ENCODE measurements around the gene L1CAM. TPM values are rescaled to one million over a fixed set of nuclear protein-coding genes. Genes with fewer than 3 reads are reported as not detected.

L1CAM gene
- total and polyA plus RNA-seq, 2 of the 8 experiments (the other 6 are each of a cell fraction or from before 2014, with no cell fraction given) = 11.0 to 43.0 TPM

DNA sequence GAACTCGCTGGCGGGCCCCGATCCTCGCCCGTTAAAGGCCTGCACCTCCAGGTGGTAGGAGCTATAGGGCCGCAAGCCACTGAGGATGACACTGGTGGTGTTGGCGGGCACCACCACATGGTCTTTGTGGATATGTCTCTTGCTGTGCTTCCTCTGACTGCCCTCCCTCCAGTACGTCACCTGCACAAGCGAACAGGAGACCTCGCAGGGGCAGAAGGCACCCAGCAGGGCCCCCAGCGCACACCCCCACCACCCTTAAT, 20.7 kb downstream of the L1CAM start:
- H3K79me1 ChIP-seq (ENCODE audit: low read depth, low read length) = no peaks in the 10 kb centered on the region
- no peak overlapping the region for H2BK12ac ChIP-seq (ENCODE audit: low read depth, low read length)
- H3K27me3 ChIP-seq (replicated peaks in 1 of 4; ENCODE audit: control insufficient read depth in 3 of 4, extremely low read depth in 1 of 4, insufficient read depth in 3 of 4, low read length in 3 of 4) = no peaks in the 10 kb centered on the region
- no peak overlapping the region for H3K14ac ChIP-seq (ENCODE audit: insufficient read length)
- no peak for DNase-seq (ENCODE audit: low read depth in 1 of 2, low spot score in 2 of 2)
- H3K9ac ChIP-seq (replicated peaks in 1 of 4; ENCODE audit: extremely low read depth in 1 of 4, low read depth in 3 of 4, low read length in 3 of 4) = no peak overlapping the region
- H3K56ac ChIP-seq (replicated peaks; ENCODE audit: insufficient read length, low read depth, low read length) = no peak overlapping the region
- H3K4me1 ChIP-seq (replicated peaks in 1 of 4; ENCODE audit: control insufficient read depth in 3 of 4, insufficient read depth in 4 of 4, low read length in 3 of 4) = peaks cover 0 to 16% (median 0%) of the 10 kb centered on the region in 4 experiments; a peak in 3 of 7 replicates
- H3K4me2 ChIP-seq (ENCODE audit: insufficient read depth in 1 of 2, low read depth in 2 of 2, low read length in 2 of 2) = no peak overlapping the region
- H3K9me3 ChIP-seq (ENCODE audit: insufficient read depth in 2 of 2, low read depth in 1 of 2, low read length in 1 of 2) = no peaks in the 10 kb centered on the region
- ChIA-PET CTCF (ENCODE audit: partially characterized antibody) (interaction anchor here (1.2 kb wide), 1 partner anchor 15 kb away, joined by 4 read pairs; no protein-coding TSS in a partner anchor), POLR2A (ENCODE audit: partially characterized antibody) (no interaction called here)
- H3K27ac ChIP-seq (ENCODE audit: low read depth, low read length) = no peak overlapping the region
- no peak for FAIRE-seq
- no peak overlapping the region for H2BK120ac ChIP-seq (replicated peaks; ENCODE audit: low read depth, low read length)
- no peaks in the 10 kb centered on the region for H4K20me1 ChIP-seq (replicated peaks in 1 of 2; ENCODE audit: control insufficient read depth in 1 of 2, insufficient read depth in 2 of 2, low read length in 2 of 2)
- no peak overlapping the region for H3K18ac ChIP-seq (ENCODE audit: extremely low read depth, low read length)
- no peak overlapping the region for H2BK20ac ChIP-seq (ENCODE audit: low read length)
- no peak overlapping the region for H3K4me3 ChIP-seq (ENCODE audit: extremely low read depth in 1 of 4, insufficient read depth in 2 of 4, low read depth in 3 of 4, low read length in 4 of 4)
- no peak for TF ChIP-seq SUZ12 (IDR thresholded peaks at IDR 0.05; ENCODE audit: low read length)
- TF ChIP-seq JUN (IDR thresholded peaks at IDR 0.05; ENCODE audit: low read depth, low read length) = no peak
- no peak for TF ChIP-seq BACH1 (IDR thresholded peaks at IDR 0.05; ENCODE audit: low read length)
- TF ChIP-seq GABPA (IDR thresholded peaks at IDR 0.05; ENCODE audit: borderline replicate concordance, insufficient read depth, low read length) = no peak
- no peak for TF ChIP-seq SIRT6 (IDR thresholded peaks at IDR 0.05; ENCODE audit: low read length)
- TF ChIP-seq SP1 (IDR thresholded peaks at IDR 0.05; ENCODE audit: low read depth, low read length) = no peak
- no peak for TF ChIP-seq ASH2L (IDR thresholded peaks at IDR 0.05; ENCODE audit: low read length)
- no peak for TF ChIP-seq MAX (IDR thresholded peaks at IDR 0.05)
- TF ChIP-seq CBX8 (IDR thresholded peaks at IDR 0.05; ENCODE audit: borderline replicate concordance, low read depth, low read length) = no peak
- TF ChIP-seq ZNF274 (IDR thresholded peaks at IDR 0.05; ENCODE audit: borderline replicate concordance, extremely low read depth, low read length) = no peak
- no peak for TF ChIP-seq YY1 (IDR thresholded peaks at IDR 0.05; ENCODE audit: low read depth, low read length)
- TF ChIP-seq EGR1 (IDR thresholded peaks at IDR 0.05; ENCODE audit: borderline replicate concordance, low read depth, low read length) = no peak
- no peak for TF ChIP-seq TAF1 (IDR thresholded peaks at IDR 0.05; ENCODE audit: low read depth, low read length)
- no peak overlapping the region for H4K91ac ChIP-seq (replicated peaks; ENCODE audit: insufficient read length, low read length)
- no peak overlapping the region for H2AFZ ChIP-seq (ENCODE audit: low read length)
- no peak overlapping the region for H2AK5ac ChIP-seq (ENCODE audit: low read depth, low read length)
- H3K4ac ChIP-seq (replicated peaks; ENCODE audit: insufficient read length, low read depth, low read length) = no peak overlapping the region
- no peaks in the 10 kb centered on the region for H3K23me2 ChIP-seq (ENCODE audit: low read depth, low read length)
- H3K36me3 ChIP-seq (ENCODE audit: control insufficient read depth in 2 of 4, insufficient read depth in 4 of 4, low read length in 3 of 4) = peaks cover 0 to 22% (median under 1%) of the 10 kb centered on the region in 4 experiments; a peak in 1 of 8 replicates
- no peaks in the 10 kb centered on the region for H3K79me2 ChIP-seq (ENCODE audit: control insufficient read depth in 1 of 2, insufficient read depth in 2 of 2, low read length in 2 of 2)
- H2BK5ac ChIP-seq (ENCODE audit: low read depth, low read length) = no peak overlapping the region
- H4K5ac ChIP-seq (ENCODE audit: insufficient read length, low read depth, low read length) = no peak overlapping the region
- no peak overlapping the region for H4K8ac ChIP-seq (ENCODE audit: extremely low read depth, insufficient read depth, low read length)
- H3K23ac ChIP-seq (ENCODE audit: insufficient read length) = no peak overlapping the region
- no peak overlapping the region for H2BK15ac ChIP-seq (ENCODE audit: low read length)
- 100% methylated on average over 3 of the region's 11 CpGs; no CpG with 5 or more reads in 1 of the 2 experiments for WGBS, 2 experiments (ENCODE audit: extremely low coverage in 1 of 2, insufficient coverage in 1 of 2, insufficient read length in 1 of 2, insufficient replicate concordance in 2 of 2, low coverage in 1 of 2, low lambda C conversion rate in 2 of 2, missing lambda C conversion rate in 1 of 2)
